Measurements from ENCODE around the gene OR9Q1.

Gene OR9Q1

DNA sequence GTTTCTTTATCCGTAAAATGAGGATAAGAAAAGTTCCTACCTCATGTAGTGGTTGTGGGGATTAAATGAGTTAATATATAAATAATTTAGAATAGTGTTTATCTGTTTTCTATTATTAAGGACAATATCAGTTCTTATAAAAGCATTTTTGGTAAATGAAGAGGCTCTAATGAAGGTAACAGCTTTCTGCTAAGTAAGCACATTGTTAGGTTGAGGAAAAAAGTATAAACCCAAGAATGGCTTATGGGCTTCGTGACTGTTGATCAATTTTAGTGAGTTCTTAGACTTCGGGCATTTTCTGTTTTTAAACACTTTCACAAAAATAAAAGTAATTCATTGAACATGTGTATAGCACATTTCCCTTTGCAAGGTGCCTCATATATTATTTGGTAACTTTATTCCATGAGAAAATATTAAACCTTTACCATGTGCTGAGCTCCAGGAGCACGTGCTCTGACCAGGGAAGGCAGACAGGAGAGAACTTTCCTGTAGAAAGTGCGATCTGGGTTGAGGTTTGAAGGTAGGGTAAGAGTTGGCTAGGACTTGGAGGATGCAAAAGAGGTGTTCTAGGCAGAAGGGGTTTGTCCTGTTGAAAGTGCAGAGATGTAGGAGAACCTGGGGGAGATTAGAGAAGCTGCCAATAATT is 153.9 kb downstream of the OR9Q1 start:
- no peak for DNase-seq (ENCODE audit: low read depth)
- H3K4me3 ChIP-seq (ENCODE audit: control insufficient read depth, low read depth, low read length), result no peak overlapping the region
- TF ChIP-seq, protein P1, sequence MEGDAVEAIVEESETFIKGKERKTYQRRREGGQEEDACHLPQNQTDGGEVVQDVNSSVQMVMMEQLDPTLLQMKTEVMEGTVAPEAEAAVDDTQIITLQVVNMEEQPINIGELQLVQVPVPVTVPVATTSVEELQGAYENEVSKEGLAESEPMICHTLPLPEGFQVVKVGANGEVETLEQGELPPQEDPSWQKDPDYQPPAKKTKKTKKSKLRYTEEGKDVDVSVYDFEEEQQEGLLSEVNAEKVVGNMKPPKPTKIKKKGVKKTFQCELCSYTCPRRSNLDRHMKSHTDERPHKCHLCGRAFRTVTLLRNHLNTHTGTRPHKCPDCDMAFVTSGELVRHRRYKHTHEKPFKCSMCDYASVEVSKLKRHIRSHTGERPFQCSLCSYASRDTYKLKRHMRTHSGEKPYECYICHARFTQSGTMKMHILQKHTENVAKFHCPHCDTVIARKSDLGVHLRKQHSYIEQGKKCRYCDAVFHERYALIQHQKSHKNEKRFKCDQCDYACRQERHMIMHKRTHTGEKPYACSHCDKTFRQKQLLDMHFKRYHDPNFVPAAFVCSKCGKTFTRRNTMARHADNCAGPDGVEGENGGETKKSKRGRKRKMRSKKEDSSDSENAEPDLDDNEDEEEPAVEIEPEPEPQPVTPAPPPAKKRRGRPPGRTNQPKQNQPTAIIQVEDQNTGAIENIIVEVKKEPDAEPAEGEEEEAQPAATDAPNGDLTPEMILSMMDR (conservative IDR thresholded peaks at IDR 0.05; ENCODE audit: control insufficient read depth, insufficient read depth, low read depth, low read length), result no peak

DNA sequence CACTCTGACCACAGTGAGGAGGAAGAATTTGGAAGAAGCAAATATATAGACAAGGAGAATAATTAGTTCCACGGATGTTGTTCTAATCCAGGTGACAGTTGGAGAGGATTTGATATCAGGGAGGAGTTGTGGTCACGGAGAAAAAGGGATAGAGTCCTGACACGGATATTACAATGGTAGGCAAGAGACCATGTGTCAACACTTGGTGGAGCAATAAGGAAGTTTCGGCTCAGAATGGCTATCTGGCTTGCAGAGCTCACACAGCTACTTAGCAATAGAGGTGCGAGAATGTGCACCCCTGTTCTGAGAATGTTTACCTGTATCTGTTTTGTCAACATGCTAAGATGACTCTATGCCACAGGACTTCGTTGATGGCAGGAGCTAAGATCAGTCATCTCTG is 154.8 kb downstream of the OR9Q1 start:
- TF ChIP-seq, protein P1 (conservative IDR thresholded peaks at IDR 0.05; ENCODE audit: control insufficient read depth, insufficient read depth, low read depth, low read length), result no peak
- no peak for DNase-seq (ENCODE audit: low read depth)
- no peak overlapping the region for H3K4me3 ChIP-seq (ENCODE audit: control insufficient read depth, low read depth, low read length)

DNA sequence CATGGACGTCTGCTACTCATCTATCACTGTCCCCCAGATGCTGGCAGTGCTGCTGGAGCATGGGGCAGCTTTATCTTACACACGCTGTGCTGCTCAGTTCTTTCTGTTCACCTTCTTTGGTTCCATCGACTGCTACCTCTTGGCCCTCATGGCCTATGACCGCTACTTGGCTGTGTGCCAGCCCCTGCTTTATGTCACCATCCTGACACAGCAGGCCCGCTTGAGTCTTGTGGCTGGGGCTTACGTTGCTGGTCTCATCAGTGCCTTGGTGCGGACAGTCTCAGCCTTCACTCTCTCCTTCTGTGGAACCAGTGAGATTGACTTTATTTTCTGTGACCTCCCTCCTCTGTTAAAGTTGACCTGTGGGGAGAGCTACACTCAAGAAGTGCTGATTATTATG is 156.0 kb downstream of the OR9Q1 start:
- no peak for DNase-seq (ENCODE audit: low read depth)
- no peak overlapping the region for H3K4me3 ChIP-seq (ENCODE audit: control insufficient read depth, low read depth, low read length)
- TF ChIP-seq, protein P1 (conservative IDR thresholded peaks at IDR 0.05; ENCODE audit: control insufficient read depth, insufficient read depth, low read depth, low read length), result no peak

DNA sequence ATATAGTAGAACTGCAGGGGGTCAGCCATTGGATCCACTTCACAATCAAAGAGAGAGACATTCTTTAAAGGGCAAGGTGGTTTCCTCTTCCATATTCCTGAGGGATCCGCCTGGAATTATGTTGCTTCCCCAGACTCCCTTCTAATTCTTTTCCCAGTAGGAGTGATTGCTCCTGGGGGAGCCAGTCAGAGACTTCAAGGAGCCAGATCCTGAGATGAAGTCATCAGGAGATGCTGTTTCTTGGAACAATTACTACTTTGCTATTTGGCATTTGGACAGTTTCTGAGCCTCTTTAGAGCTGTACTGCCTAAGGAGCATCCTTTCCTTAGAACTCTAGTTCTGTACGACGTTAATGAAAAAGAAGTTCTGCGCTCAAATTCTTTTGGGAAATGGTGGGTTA is 163.3 kb downstream of the OR9Q1 start:
- no peak for DNase-seq (ENCODE audit: low read depth)
- no peak overlapping the region for H3K4me3 ChIP-seq (ENCODE audit: control insufficient read depth, low read depth, low read length)
- TF ChIP-seq, protein P1 (conservative IDR thresholded peaks at IDR 0.05; ENCODE audit: control insufficient read depth, insufficient read depth, low read depth, low read length), result no peak

DNA sequence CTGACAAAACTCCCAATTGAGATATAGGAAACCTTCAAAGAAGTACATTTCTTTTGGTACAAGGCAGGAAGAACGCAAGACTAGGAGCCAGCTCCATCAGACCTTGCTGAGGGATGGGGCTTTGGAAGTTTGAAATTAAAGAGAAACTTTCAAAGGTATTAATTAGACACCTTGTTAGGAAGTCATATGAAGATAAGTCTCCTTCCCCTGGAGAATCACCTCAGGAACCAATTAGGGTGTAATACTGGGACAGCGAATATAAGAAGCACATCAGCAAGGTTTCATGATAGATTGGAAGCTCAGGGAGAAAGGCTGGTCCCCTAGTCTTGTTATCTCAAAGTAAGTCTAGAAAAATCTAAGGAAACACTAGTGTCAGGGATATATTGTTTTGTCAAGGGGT is 165.1 kb downstream of the OR9Q1 start, which contains the start of gene OR9Q2:
Gene OR9Q2 (plus strand): TSS at position 301 of the 400 bp plus-strand sequence. CDS start 1,421 bp downstream, outside the sequence.
- TF ChIP-seq, protein P1 (conservative IDR thresholded peaks at IDR 0.05; ENCODE audit: control insufficient read depth, insufficient read depth, low read depth, low read length), result no peak
- H3K4me3 ChIP-seq (ENCODE audit: control insufficient read depth, low read depth, low read length), result no peak within 1 kb of the TSS
- DNase-seq (ENCODE audit: low read depth), result no peak

DNA sequence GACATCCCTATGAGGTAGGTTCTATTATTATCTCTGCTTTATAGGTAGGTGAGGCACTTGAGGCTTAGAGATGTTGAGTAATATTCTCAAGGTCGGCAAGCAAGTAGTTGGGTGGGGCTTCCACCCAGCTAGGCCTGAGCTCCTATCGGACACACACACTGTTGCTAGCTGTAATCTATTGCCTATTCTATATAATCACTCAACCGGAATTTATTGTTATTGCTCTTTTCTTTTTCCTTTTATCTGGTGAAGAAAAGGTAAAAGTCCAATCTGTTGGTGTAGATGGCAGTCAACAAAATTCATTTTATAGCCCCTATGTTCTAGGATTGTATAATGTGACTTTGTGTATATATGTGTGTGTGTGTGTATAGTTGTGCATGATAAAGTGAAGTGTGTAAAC is 168.5 kb downstream of the OR9Q1 start:
- DNase-seq (ENCODE audit: low read depth), result no peak
- H3K4me3 ChIP-seq (ENCODE audit: control insufficient read depth, low read depth, low read length), result no peak overlapping the region
- TF ChIP-seq, protein P1 (conservative IDR thresholded peaks at IDR 0.05; ENCODE audit: control insufficient read depth, insufficient read depth, low read depth, low read length), result no peak

Measured in fibroblast of mammary gland (primary cell).